Transverse colon (tissue), 4 donors: ENCODE data around the gene BTF3L4. TPM values are rescaled to one million over a fixed set of nuclear protein-coding genes. Genes with fewer than 3 reads are reported as not detected.

ENCODE experiments used
- DNase-seq: peaks from one replicate; pipeline ENCODE4 v3.0.0-alpha.2; 2019
- H3K27ac ChIP-seq, 4 donors: fragments of 200-600 bp; sonication (generic); 2 replicates each; pipeline ENCODE4 v1.5.1; 2016 to 2018; ENCODE audit warnings: inconsistent platforms in 4 of 4
- H3K27me3 ChIP-seq: fragments of 200-600 bp; sonication (generic); 2 replicates; pipeline ENCODE4 v1.5.1; 2017; ENCODE audit warnings: inconsistent platforms
- H3K36me3 ChIP-seq, 4 donors: fragments of 200-600 bp; sonication (generic); 2 replicates each; pipeline ENCODE4 v1.5.1; 2017 to 2019; ENCODE audit warnings: inconsistent platforms in 4 of 4
- H3K4me1 ChIP-seq, 4 donors: fragments of 200-600 bp; sonication (generic); 2 replicates each; pipeline ENCODE4 v1.5.1; 2017 to 2020; ENCODE audit warnings: inconsistent platforms in 4 of 4
- H3K4me3 ChIP-seq, 4 donors: fragments of 200-600 bp; sonication (generic); 1 replicate in 1 of 4; 2 replicates in 3 of 4; pipeline versions ENCODE4 v1.5.1 to v1.6.1; 2017 to 2019; ENCODE audit warnings: inconsistent platforms in 4 of 4
- H3K9me3 ChIP-seq, 2 donors: fragments of 200-600 bp; sonication (generic); 2 replicates each; pipeline ENCODE4 v1.5.1; 2017 to 2019; ENCODE audit warnings: inconsistent platforms in 2 of 2
- EP300 ChIP-seq: sonication (generic); formaldehyde crosslinking; IDR thresholded peaks from one replicate; pipeline ENCODE4 v1.6.1; 2017; ENCODE audit warnings: antibody characterized with exemption, low read depth
- POLR2A ChIP-seq: fragments of 450-650 bp; IDR thresholded peaks from one replicate; pipeline ENCODE4 v1.6.1; 2016; ENCODE audit warnings: antibody characterized with exemption, mild to moderate bottlenecking, moderate library complexity
- POLR2AphosphoS5 ChIP-seq, 3 donors: sonication (generic); formaldehyde crosslinking; IDR thresholded peaks; one replicate each; pipeline ENCODE4 v1.6.1; 2016; ENCODE audit warnings: antibody characterized with exemption in 3 of 3
- WGBS, 2 donors: methylation state at CpG; one replicate each; pipeline ENCODE4 v1.1.5; 2018; ENCODE audit warnings: low coverage in 1 of 2; 5-methylcytosine and 5-hydroxymethylcytosine counted together
- in situ Hi-C, 4 donors: fragments of 200-750 bp; cut with MboI; loops; one replicate each; pipeline versions ENCODE4 v1.15.0 to v1.15.1; 2017; ENCODE audit warnings: low sequenced_read_pairs in 3 of 4, low pct_ligation_motif_present in 1 of 4, low pct_unique_long_range_greater_than_20kb in 1 of 4
- intact Hi-C: fragments of 100-400 bp; cut with DNase I; formaldehyde crosslinking; loops from one replicate; pipeline ENCODE4 v1.15.1; 2023; ENCODE audit warnings: low total_unique reads
- total RNA-seq, 4 donors: library from RNA; depleted of rRNA; stranded (reverse); fragments of >200 nt; gene quantifications; one replicate each; pipeline ENCODE4 v1.1.0, GENCODE V29; 2016
- TF ChIP-seq, protein P1 (sequence below), 5 experiments: fragments of 200-600 bp in 3 of 5; fragments of 450-650 bp in 2 of 5; sonication (generic) in 3 of 5; IDR thresholded peaks; 1 replicate in 2 of 5; 2 replicates in 3 of 5; pipeline ENCODE4 v1.5.1; 2016 to 2017; ENCODE audit warnings: antibody characterized with exemption in 5 of 5, inconsistent platforms in 3 of 5, mild to moderate bottlenecking in 2 of 5, moderate library complexity in 1 of 5

Gene BTF3L4
- total RNA-seq, 4 donors from 2014 or later: 5.2 to 32.1 (median 14.2) TPM

DNA sequence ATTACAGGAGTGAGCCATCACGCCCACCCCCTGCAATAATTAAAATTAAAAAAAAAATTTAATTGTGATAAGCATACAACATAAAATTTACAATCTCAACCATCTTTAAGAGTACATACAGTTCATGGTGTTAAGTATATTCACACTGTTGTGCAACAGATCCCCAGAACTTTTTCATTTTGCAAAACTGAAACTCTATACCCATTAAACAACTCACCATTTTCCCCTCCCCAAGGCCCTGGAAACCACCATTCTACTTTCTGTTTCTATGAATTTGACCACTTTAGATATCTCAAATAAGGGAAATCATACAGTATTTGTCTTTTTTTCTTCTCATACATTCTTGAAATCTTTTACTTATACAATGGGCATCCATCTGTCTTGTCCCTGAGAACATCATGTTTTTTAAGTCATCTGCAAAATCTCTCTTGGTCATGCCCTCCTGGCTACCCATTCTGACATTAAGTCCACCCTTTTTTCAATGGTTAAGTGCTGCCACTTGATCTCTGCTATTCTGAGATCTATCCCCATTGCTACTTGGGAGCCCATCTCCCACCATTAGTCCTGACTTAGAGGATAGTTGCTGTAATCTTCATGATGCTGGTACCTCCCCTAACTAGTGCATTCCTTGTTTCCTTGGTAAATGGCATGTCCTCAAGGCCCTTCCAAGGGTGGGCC lies 46.4 kb downstream of the BTF3L4 start:
- no peak for DNase-seq
- no peaks in the 10 kb centered on the region for H3K27me3 ChIP-seq
- TF ChIP-seq EP300 (no peak), POLR2A (no peak), POLR2AphosphoS5 (IDR thresholded peaks at IDR 0.05) (no peak)
- TF ChIP-seq, protein P1, sequence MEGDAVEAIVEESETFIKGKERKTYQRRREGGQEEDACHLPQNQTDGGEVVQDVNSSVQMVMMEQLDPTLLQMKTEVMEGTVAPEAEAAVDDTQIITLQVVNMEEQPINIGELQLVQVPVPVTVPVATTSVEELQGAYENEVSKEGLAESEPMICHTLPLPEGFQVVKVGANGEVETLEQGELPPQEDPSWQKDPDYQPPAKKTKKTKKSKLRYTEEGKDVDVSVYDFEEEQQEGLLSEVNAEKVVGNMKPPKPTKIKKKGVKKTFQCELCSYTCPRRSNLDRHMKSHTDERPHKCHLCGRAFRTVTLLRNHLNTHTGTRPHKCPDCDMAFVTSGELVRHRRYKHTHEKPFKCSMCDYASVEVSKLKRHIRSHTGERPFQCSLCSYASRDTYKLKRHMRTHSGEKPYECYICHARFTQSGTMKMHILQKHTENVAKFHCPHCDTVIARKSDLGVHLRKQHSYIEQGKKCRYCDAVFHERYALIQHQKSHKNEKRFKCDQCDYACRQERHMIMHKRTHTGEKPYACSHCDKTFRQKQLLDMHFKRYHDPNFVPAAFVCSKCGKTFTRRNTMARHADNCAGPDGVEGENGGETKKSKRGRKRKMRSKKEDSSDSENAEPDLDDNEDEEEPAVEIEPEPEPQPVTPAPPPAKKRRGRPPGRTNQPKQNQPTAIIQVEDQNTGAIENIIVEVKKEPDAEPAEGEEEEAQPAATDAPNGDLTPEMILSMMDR (IDR thresholded peaks at IDR 0.05): no peak
- intact Hi-C loops (no loop called here), in situ Hi-C loops (no loop called here)
- H3K4me3 ChIP-seq: no peak overlapping the region
- no peak overlapping the region for H3K27ac ChIP-seq
- whole genome bisulfite sequencing, 2 donors: 80 to 100% methylated on average over 1 of the region's 1 CpG
- H3K4me1 ChIP-seq: no peaks in the 10 kb centered on the region
- H3K9me3 ChIP-seq: no peaks in the 10 kb centered on the region
- H3K36me3 ChIP-seq: no peaks in the 10 kb centered on the region

DNA sequence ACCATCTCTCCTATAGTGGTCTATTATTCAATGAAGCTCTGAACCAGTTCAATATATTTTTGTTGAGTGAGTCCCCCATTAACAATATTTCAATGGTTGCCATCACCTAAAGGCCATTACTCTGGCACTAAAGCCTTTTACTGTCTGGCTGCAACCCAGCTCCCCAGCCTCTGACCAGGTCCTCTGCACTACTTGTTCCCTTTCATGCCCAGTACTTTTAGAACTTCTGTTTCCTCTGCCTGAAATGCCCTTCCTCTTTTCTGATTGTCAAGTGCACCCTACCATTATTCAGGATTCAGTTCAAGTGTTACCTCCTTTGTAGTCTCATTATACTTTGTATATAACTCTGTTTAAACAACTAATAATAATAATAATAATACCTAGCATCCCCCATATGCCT lies 55.4 kb downstream of the BTF3L4 start:
- DNase-seq: no peak
- H3K9me3 ChIP-seq: no peaks in the 10 kb centered on the region
- in situ Hi-C loops: no loop called here

DNA sequence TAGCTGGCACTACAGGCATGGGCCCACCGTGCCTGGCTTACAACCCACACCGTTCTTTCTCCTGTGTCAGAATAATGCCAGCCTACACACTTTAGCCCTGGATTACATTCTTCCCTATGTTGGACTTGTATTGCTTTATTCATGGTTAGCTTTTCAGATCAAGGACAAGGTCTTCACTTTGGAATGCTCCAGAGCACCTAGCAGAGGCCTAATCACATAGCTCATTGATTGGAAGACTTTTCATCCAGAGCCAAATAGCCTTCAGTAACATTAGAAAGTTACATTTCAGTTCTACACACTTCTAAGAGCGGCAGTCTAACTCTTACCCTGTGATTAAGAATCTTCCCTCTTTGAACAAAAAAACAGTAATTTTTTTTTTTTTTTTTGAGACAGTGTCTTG lies 56.4 kb downstream of the BTF3L4 start:
- TF ChIP-seq, protein P1 (IDR thresholded peaks at IDR 0.05): no peak
- TF ChIP-seq POLR2A (no peak), POLR2AphosphoS5 (IDR thresholded peaks at IDR 0.05) (no peak)
- intact Hi-C loops: no loop called here

More for the DNA sequence above, 55.4 kb downstream of the BTF3L4 start:
- Histone ChIP-seq H3K27ac (no peak overlapping the region), H3K27me3 (no peaks in the 10 kb centered on the region), H3K4me3 (no peak overlapping the region), H3K4me1 (no peaks in the 10 kb centered on the region), H3K36me3 (no peaks in the 10 kb centered on the region)
- TF ChIP-seq, protein P1 (IDR thresholded peaks at IDR 0.05): no peak
- TF ChIP-seq POLR2A (no peak), POLR2AphosphoS5 (IDR thresholded peaks at IDR 0.05) (no peak), EP300 (no peak)
- intact Hi-C loops: no loop called here

DNA sequence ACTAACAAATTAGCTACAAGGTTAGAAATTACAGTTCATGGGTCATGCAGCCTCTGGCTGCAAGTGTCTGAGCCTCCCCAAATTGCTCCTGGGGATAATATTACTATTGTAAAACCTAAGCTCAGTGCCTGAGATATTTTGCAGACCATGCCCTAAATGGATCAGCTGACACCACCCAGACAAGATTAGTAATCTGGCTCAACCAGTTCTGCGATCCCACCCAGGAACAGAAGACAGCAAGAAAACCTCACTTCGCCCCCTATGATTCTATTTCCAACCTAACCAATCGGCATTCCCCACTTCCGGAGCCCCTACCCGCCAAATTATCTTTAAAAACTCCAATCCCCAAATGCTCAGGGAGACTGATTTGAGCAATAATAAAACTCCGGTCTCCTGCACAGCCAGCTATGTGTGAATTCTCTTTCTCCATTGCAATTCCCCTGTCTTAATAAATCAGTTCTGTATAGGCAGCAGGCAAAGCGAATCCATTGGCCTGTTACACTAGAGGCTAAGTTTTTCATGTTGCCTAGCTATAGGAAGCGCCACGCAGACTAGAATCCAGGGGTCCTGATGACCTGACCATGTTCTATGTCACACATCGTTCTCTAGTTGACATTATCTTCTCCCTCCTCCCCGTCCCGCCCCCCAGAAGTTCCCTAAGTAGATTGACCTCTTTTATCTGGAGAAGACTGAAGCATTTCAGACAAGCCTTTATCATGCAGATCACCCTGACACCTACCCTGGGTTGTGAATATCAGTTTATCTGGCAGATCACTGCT lies 63.4 kb downstream of the BTF3L4 start:
- TF ChIP-seq POLR2A (no peak), POLR2AphosphoS5 (IDR thresholded peaks at IDR 0.05) (no peak), EP300 (no peak)
- TF ChIP-seq, protein P1 (IDR thresholded peaks at IDR 0.05): no peak
- intact Hi-C loops: no loop called here

More for the DNA sequence above, 56.4 kb downstream of the BTF3L4 start:
- Histone ChIP-seq H3K27me3 (no peaks in the 10 kb centered on the region), H3K9me3 (no peaks in the 10 kb centered on the region), H3K27ac (no peak overlapping the region), H3K4me3 (no peak overlapping the region), H3K36me3 (no peaks in the 10 kb centered on the region), H3K4me1 (no peaks in the 10 kb centered on the region)
- WGBS, 2 donors: 94 to 100% methylated on average over 2 to 3 of the region's 3 CpGs
- no peak for DNase-seq
- in situ Hi-C loops: no loop called here

More for the DNA sequence above, 63.4 kb downstream of the BTF3L4 start:
- no peaks in the 10 kb centered on the region for H3K36me3 ChIP-seq
- no peaks in the 10 kb centered on the region for H3K4me1 ChIP-seq
- no peaks in the 10 kb centered on the region for H3K27me3 ChIP-seq
- DNase-seq: no peak
- in situ Hi-C loops: no loop called here
- H3K27ac ChIP-seq: no peak overlapping the region
- H3K4me3 ChIP-seq: no peak overlapping the region
- WGBS, 2 donors: 73 to 93% methylated on average over 6 to 12 of the region's 12 CpGs
- H3K9me3 ChIP-seq: no peaks in the 10 kb centered on the region
